CD4-positive, alpha-beta T cell treated with Interferon alpha-2 for 1 hour (primary cell): ENCODE results near the gene FOXRED1.
"Not testable (repeated sequence)": the region's sequence is repeated elsewhere in the genome, so short reads cannot be mapped to it uniquely, and the experiment has no call there.

Source experiments
- DNase-seq, 2 donors: peaks; one replicate each; pipeline ENCODE4 v3.0.0-alpha.2; 2020 to 2022

Gene FOXRED1

GRCh38 chr11:126268708-126269579 is at the start of gene FOXRED1, which contains the start of gene SRPRA:
Gene FOXRED1 (plus strand): TSS chr11:126269154. CDS start chr11:126269207, 53 bp downstream.
Gene SRPRA (minus strand): TSS chr11:126268895. CDS start chr11:126268804, 91 bp downstream.
- peak; percentile 99 to 100 for DNase-seq

GRCh38 chr11:126219547-126219946 is 49.4 kb upstream of the FOXRED1 start:
- no peak for DNase-seq

- DNase-seq: no peak
Observed at GRCh38 chr11:126224647-126225294, 44.2 kb upstream of the FOXRED1 start.

GRCh38 chr11:126225295-126225665 is 43.7 kb upstream of the FOXRED1 start:
- no peak for DNase-seq

GRCh38 chr11:126226334-126227084 is 42.4 kb upstream of the FOXRED1 start:
- DNase-seq: no peak

- no peak for DNase-seq
Observed at GRCh38 chr11:126229858-126230540, 39.0 kb upstream of the FOXRED1 start.

GRCh38 chr11:126231725-126232459 is 37.1 kb upstream of the FOXRED1 start:
- DNase-seq: no peak

- no peak for DNase-seq
Observed at GRCh38 chr11:126232683-126233082, 36.3 kb upstream of the FOXRED1 start.

- DNase-seq: no peak
Observed at GRCh38 chr11:126233391-126233790, 35.6 kb upstream of the FOXRED1 start.

- DNase-seq: no peak
Observed at GRCh38 chr11:126246636-126247035, 22.3 kb upstream of the FOXRED1 start.

- DNase-seq: no peak
Observed at GRCh38 chr11:126253265-126253664, 15.7 kb upstream of the FOXRED1 start.

GRCh38 chr11:126254819-126255218 is 14.1 kb upstream of the FOXRED1 start:
- no peak for DNase-seq

GRCh38 chr11:126255507-126255906 is 13.4 kb upstream of the FOXRED1 start:
- not testable (repeated sequence) for DNase-seq

GRCh38 chr11:126256216-126256615 is 12.7 kb upstream of the FOXRED1 start:
- DNase-seq: no peak

GRCh38 chr11:126257144-126257543 is 11.8 kb upstream of the FOXRED1 start:
- DNase-seq: no peak

- no peak for DNase-seq
Observed at GRCh38 chr11:126257764-126258163, 11.2 kb upstream of the FOXRED1 start.

- no peak for DNase-seq
Observed at GRCh38 chr11:126262216-126262615, 6.7 kb upstream of the FOXRED1 start.

GRCh38 chr11:126263489-126263888 is 5.5 kb upstream of the FOXRED1 start:
- DNase-seq: no peak

- no peak for DNase-seq
Observed at GRCh38 chr11:126265811-126266210, 3.1 kb upstream of the FOXRED1 start.

GRCh38 chr11:126267650-126268049 is 1.3 kb upstream of the FOXRED1 start:
- DNase-seq: no peak

GRCh38 chr11:126268361-126268707 is 620 bp upstream of the FOXRED1 start:
- DNase-seq: no peak

GRCh38 chr11:126277322-126277721 is 8.4 kb downstream of the FOXRED1 start:
- DNase-seq: no peak
